Measurements from ENCODE around the gene EMP1. TPM values are rescaled to one million over a fixed set of nuclear protein-coding genes. Genes with fewer than 3 reads are reported as not detected.
A peak's percentile ranks its signal among the peaks of the same experiment; 100 is the strongest.

The EMP1 gene
- total RNA-seq, 4 donors from 2014 or later, result 569 to 2,226 (median 1,259) TPM

DNA sequence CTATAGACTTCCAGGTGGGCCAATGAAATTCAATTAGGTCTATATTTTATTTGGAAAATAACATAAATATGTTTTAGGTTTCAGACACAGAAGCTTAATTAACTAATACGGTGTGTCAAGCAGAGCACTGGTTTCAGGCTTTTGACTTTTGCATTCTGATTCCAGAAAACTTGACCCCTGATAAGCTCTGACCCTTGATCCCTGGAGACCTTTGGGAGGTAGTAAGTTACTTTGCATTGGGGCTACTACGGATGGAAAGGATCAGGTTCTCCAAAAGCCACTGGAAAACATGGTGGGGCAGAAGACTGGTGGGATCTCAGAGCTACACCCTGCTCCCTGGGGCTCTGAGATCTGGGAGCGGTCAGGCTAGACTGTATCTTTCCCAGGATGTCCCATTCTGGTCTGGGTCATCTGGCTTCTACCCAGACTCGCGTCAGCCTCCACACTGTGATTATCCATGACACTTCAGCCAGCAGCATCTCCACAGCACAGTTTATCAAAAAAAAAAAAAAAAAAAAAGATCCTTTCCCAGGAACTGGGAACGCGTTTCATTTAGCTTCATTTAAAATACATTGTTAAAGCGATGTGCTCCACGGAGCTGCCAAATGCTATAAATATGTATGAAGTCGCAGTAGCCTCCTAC lies 17.8 kb upstream of the EMP1 start:
- no peak overlapping the region for H3K4me3 ChIP-seq
- no peaks in the 10 kb centered on the region for H3K36me3 ChIP-seq
- DNase-seq (ENCODE audit: low spot score in 2 of 2), result no peak
- TF ChIP-seq POLR2AphosphoS5 (IDR thresholded peaks at IDR 0.05) (no peak), POLR2A (IDR thresholded peaks at IDR 0.05) (no peak), CTCF (IDR thresholded peaks at IDR 0.05) (no peak)
- WGBS, result 31% methylated on average over 10 of the region's 10 CpGs
- peaks cover 53% of the 10 kb centered on the region for H3K4me1 ChIP-seq
- H3K27me3 ChIP-seq, result no peaks in the 10 kb centered on the region
- no peaks in the 10 kb centered on the region for H3K9me3 ChIP-seq
- H3K27ac ChIP-seq, result peak overlapping the region; percentile 87

DNA sequence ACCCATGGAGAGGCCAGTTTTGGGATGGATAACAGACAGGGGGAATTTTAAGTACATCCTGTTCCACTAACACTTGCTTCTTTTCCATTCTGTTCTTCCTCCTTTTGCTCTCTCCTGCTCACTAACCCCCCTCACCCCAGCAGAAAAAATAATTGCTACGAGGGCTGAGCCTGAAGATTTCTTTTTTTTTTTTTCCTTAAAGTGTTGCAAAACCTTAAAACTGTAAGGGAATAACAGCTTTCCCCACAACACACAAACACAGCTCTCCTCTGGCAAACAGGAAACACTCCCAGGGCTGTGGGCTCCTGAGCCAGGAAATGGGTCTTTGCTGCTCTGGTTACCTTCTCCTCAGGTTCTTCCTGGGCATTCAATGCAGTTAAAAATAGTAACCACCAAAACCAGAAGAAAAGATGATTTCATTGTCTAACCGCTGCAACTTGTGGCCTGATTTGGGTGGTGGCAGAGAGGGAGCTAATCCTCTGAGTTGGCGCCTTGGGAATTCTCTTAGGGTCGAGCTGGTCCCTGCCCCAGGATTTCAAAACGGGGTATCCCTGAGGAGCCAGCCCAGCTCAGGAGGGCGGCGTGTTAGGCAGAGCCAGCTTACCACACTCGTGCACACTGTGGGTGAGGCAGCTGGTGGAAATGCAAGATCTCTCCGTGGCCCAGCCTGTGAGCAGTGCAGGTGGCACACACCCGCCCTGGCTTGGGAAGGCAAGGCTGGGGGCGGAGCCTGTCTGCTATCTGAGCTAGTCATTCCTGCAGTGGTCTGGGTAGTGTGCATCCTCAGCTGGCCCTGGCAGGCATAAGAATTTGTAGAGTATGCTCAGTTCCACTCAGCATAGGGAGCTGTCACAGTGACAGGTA lies 17.1 kb upstream of the EMP1 start:
- 8% methylated on average over 11 of the region's 11 CpGs for WGBS
- Histone ChIP-seq H3K27ac (peak overlapping the region; percentile 87), H3K4me1 (peaks cover 46% of the 10 kb centered on the region), H3K36me3 (no peaks in the 10 kb centered on the region), H3K4me3 (peak overlapping the region; percentile 28), H3K9me3 (no peaks in the 10 kb centered on the region), H3K27me3 (no peaks in the 10 kb centered on the region)
- no peak for TF ChIP-seq EP300 (IDR thresholded peaks at IDR 0.05)
- TF ChIP-seq POLR2AphosphoS5 (IDR thresholded peaks at IDR 0.05), result no peak
- no peak for TF ChIP-seq CTCF (IDR thresholded peaks at IDR 0.05)
- no peak for TF ChIP-seq POLR2A (IDR thresholded peaks at IDR 0.05)
- peak; percentile 87 to 89 for DNase-seq (ENCODE audit: low spot score in 2 of 2)

GRCh38 chr12:13181375-13182070 lies 15.0 kb upstream of the EMP1 start:
- WGBS, result 80% methylated on average over 3 of the region's 3 CpGs
- H3K4me1 ChIP-seq, result peaks cover 26% of the 10 kb centered on the region
- H3K9me3 ChIP-seq, result no peaks in the 10 kb centered on the region
- DNase-seq (ENCODE audit: low spot score in 2 of 2), result no peak
- no peak overlapping the region for H3K4me3 ChIP-seq
- no peaks in the 10 kb centered on the region for H3K27me3 ChIP-seq
- H3K27ac ChIP-seq, result no peak overlapping the region
- TF ChIP-seq POLR2AphosphoS5 (IDR thresholded peaks at IDR 0.05) (no peak), POLR2A (IDR thresholded peaks at IDR 0.05) (no peak), CTCF (IDR thresholded peaks at IDR 0.05) (no peak), EP300 (IDR thresholded peaks at IDR 0.05) (no peak)
- H3K36me3 ChIP-seq, result no peaks in the 10 kb centered on the region

GRCh38 chr12:13182881-13183280 lies 13.6 kb upstream of the EMP1 start:
- H3K27ac ChIP-seq, result no peak overlapping the region
- H3K9me3 ChIP-seq, result no peaks in the 10 kb centered on the region
- H3K4me1 ChIP-seq, result peaks cover 28% of the 10 kb centered on the region
- TF ChIP-seq POLR2A (IDR thresholded peaks at IDR 0.05), result no peak
- TF ChIP-seq POLR2AphosphoS5 (IDR thresholded peaks at IDR 0.05), result no peak
- TF ChIP-seq EP300 (IDR thresholded peaks at IDR 0.05), result no peak
- no peak for TF ChIP-seq CTCF (IDR thresholded peaks at IDR 0.05)
- no peaks in the 10 kb centered on the region for H3K27me3 ChIP-seq
- no peak overlapping the region for H3K4me3 ChIP-seq
- no peak for DNase-seq (ENCODE audit: low spot score in 2 of 2)
- H3K36me3 ChIP-seq, result no peaks in the 10 kb centered on the region
- WGBS, result 91% methylated on average over 1 of the region's 1 CpG

DNA sequence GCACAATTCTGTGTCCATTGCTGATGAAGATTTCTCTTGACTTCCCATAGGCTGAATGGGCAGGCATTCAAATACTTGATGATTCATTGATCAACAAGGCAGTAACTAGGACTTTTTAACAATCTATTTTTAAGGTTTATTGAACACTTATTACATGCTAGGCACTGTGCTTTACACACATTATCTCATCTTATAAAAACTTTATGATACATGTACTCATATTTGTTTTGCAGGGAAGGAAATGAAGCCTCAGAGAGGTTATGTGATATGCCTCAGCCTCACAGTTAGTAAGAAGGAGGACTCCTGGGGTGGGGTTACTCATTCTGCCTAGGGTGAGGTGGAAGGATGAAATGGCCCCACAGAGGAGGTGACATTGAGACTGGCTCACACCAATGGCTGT lies 12.9 kb upstream of the EMP1 start:
- H3K9me3 ChIP-seq, result no peaks in the 10 kb centered on the region

More for the DNA sequence above, 12.9 kb upstream of the EMP1 start:
- peaks cover 26% of the 10 kb centered on the region for H3K4me1 ChIP-seq
- H3K27me3 ChIP-seq, result no peaks in the 10 kb centered on the region
- no peaks in the 10 kb centered on the region for H3K36me3 ChIP-seq
- TF ChIP-seq POLR2AphosphoS5 (IDR thresholded peaks at IDR 0.05) (no peak), EP300 (IDR thresholded peaks at IDR 0.05) (no peak), POLR2A (IDR thresholded peaks at IDR 0.05) (no peak), CTCF (IDR thresholded peaks at IDR 0.05) (no peak)
- H3K4me3 ChIP-seq, result no peak overlapping the region
- H3K27ac ChIP-seq, result no peak overlapping the region
- no peak for DNase-seq (ENCODE audit: low spot score in 2 of 2)
